Liver (tissue), 9 donors: ENCODE results near the gene MYBPH. TPM values are rescaled to one million over a fixed set of nuclear protein-coding genes. Genes with fewer than 3 reads are reported as not detected.

Experiments used
- DNase-seq: peaks from one replicate; pipeline ENCODE4 v3.0.0-alpha.2; 2017; ENCODE audit warnings: low spot score
- H3K27ac ChIP-seq, 2 donors: one replicate each; pipeline ENCODE4 v1.7.0; 2013; ENCODE audit warnings: inconsistent platforms in 2 of 2, low read length in 2 of 2, control low read depth in 1 of 2, low read depth in 1 of 2, mild to moderate bottlenecking in 1 of 2
- H3K27me3 ChIP-seq, 4 donors: one replicate each; pipeline versions ENCODE4 v1.6.1 to v1.7.0; 2013; ENCODE audit warnings: low read length in 3 of 4, inconsistent platforms in 1 of 4, mild to moderate bottlenecking in 1 of 4, moderate library complexity in 1 of 4; ENCODE audit not compliant: control insufficient read depth in 4 of 4, insufficient read depth in 4 of 4
- H3K36me3 ChIP-seq, 4 donors: one replicate each; pipeline versions ENCODE4 v1.6.1 to v1.7.0; 2013; ENCODE audit warnings: low read length in 3 of 4, mild to moderate bottlenecking in 3 of 4, low read depth in 1 of 4, moderate library complexity in 1 of 4; ENCODE audit not compliant: control insufficient read depth in 4 of 4, insufficient read depth in 3 of 4
- H3K4me1 ChIP-seq, 4 donors: one replicate each; pipeline versions ENCODE4 v1.6.1 to v1.7.0; 2013; ENCODE audit warnings: low read length in 3 of 4, mild to moderate bottlenecking in 3 of 4, moderate library complexity in 1 of 4; ENCODE audit not compliant: control insufficient read depth in 4 of 4, insufficient read depth in 4 of 4
- H3K4me3 ChIP-seq, 3 donors: one replicate each; pipeline versions ENCODE4 v1.6.1 to v1.7.0; 2013; ENCODE audit warnings: low read length in 3 of 3, control low read depth in 1 of 3, low read depth in 1 of 3, mild to moderate bottlenecking in 1 of 3
- H3K9ac ChIP-seq, 2 donors: one replicate each; pipeline ENCODE4 v1.7.0; 2013; ENCODE audit warnings: low read length in 2 of 2, mild to moderate bottlenecking in 2 of 2, moderate library complexity in 2 of 2, control low read depth in 1 of 2, low read depth in 1 of 2
- H3K9me3 ChIP-seq, 4 donors: one replicate each; pipeline versions ENCODE4 v1.6.1 to v1.7.0; 2013; ENCODE audit warnings: low read length in 3 of 4; ENCODE audit not compliant: control insufficient read depth in 4 of 4
- EGR1 ChIP-seq, 2 donors: IDR thresholded peaks; 2 replicates each; pipeline ENCODE4 v1.6.1; 2016 to 2018; ENCODE audit warnings: antibody characterized with exemption in 2 of 2, low read depth in 2 of 2
- FOXA1 ChIP-seq: IDR thresholded peaks from 2 replicates; pipeline ENCODE4 v1.6.1; 2016; ENCODE audit warnings: antibody characterized with exemption
- FOXA2 ChIP-seq: IDR thresholded peaks from 2 replicates; pipeline ENCODE4 v1.6.1; 2016; ENCODE audit warnings: antibody characterized with exemption
- GABPA ChIP-seq, 2 donors: IDR thresholded peaks in 1 of 2; conservative IDR thresholded peaks in 1 of 2; 2 replicates each; pipeline ENCODE4 v1.6.1; 2016; ENCODE audit warnings: antibody characterized with exemption in 2 of 2, mild to moderate bottlenecking in 1 of 2, moderate library complexity in 1 of 2
- HNF4A ChIP-seq, 2 donors: conservative IDR thresholded peaks; 2 replicates each; pipeline ENCODE4 v1.6.1; 2016; ENCODE audit warnings: antibody characterized with exemption in 2 of 2, mild to moderate bottlenecking in 2 of 2
- HNF4G ChIP-seq: IDR thresholded peaks from 2 replicates; pipeline ENCODE4 v1.6.1; 2016; ENCODE audit warnings: antibody characterized with exemption
- JUND ChIP-seq, 2 donors: IDR thresholded peaks; 2 replicates each; pipeline ENCODE4 v1.6.1; 2016; ENCODE audit warnings: antibody characterized with exemption in 2 of 2
- NR2F2 ChIP-seq: IDR thresholded peaks from 2 replicates; pipeline ENCODE4 v1.6.1; 2016; ENCODE audit warnings: antibody characterized with exemption
- REST ChIP-seq: IDR thresholded peaks from 2 replicates; pipeline ENCODE4 v1.6.1; 2016; ENCODE audit warnings: antibody characterized with exemption, mild to moderate bottlenecking
- SP1 ChIP-seq: IDR thresholded peaks from 2 replicates; pipeline ENCODE4 v1.6.1; 2018; ENCODE audit warnings: antibody characterized with exemption, mild to moderate bottlenecking
- TAF1 ChIP-seq: conservative IDR thresholded peaks from 2 replicates; pipeline ENCODE4 v1.6.1; 2016; ENCODE audit warnings: antibody characterized with exemption, mild to moderate bottlenecking
- YY1 ChIP-seq: IDR thresholded peaks from 2 replicates; pipeline ENCODE4 v1.6.1; 2016; ENCODE audit warnings: antibody characterized with exemption, mild to moderate bottlenecking
- ZBTB33 ChIP-seq: IDR thresholded peaks from 2 replicates; pipeline ENCODE4 v1.6.1; 2016; ENCODE audit warnings: antibody characterized with exemption
- WGBS: extraction: QIAGEN DNeasy Blood & Tissue Kit; methylation state at CpG from one replicate; pipeline ENCODE4 v1.1.7; 2013; 5-methylcytosine and 5-hydroxymethylcytosine counted together
- polyA plus RNA-seq, 2 donors: library from polyadenylated mRNA; stranded (reverse) in 1 of 2; unstranded in 1 of 2; fragments of 200-250 nt in 1 of 2; fragments of >200 nt in 1 of 2; fragmentation: Nextera tagmentation in 1 of 2; extraction: Ambion mirVana in 1 of 2; gene quantifications; one replicate each; pipeline versions ENCODE4 v1.2.1 to v1.2.3, GENCODE V29; 2013 to 2015
- total RNA-seq, 2 donors: library from RNA; depleted of rRNA; stranded (reverse); fragments of >200 nt; gene quantifications; one replicate each; pipeline ENCODE4 v1.2.3, GENCODE V29; 2014
- TF ChIP-seq, protein P1 (sequence below): fragments of 150-350 bp; IDR thresholded peaks from 2 replicates; pipeline ENCODE4 v1.5.1; 2017; ENCODE audit warnings: improper control_type of control experiment, low read depth, low read length; ENCODE audit not compliant: missing input control
- TF ChIP-seq, protein P2 (sequence below): IDR thresholded peaks from 2 replicates; pipeline ENCODE4 v1.6.1; 2016; ENCODE audit warnings: antibody characterized with exemption
- TF ChIP-seq, protein P3 (sequence below): IDR thresholded peaks from 2 replicates; pipeline ENCODE4 v1.6.1; 2016; ENCODE audit warnings: antibody characterized with exemption
- donor health status: healthy.
- donor health status: healthy.
- donor health status: healthy.
- donor health status: healthy.
- donor health status: healthy.

The MYBPH gene
- total and polyA plus RNA-seq, 4 donors = 0.09 TPM; not detected in 3

GRCh38 chr1:203196371-203196770 lies 20.7 kb upstream of the MYBPH start:
- peaks cover 0 to 13% (median 8%) of the 10 kb centered on the region in 4 donors for H3K4me1 ChIP-seq
- H3K36me3 ChIP-seq = no peaks in the 10 kb centered on the region
- no peak overlapping the region for H3K9ac ChIP-seq
- H3K9me3 ChIP-seq = no peaks in the 10 kb centered on the region
- no peak overlapping the region for H3K4me3 ChIP-seq
- WGBS = 97% methylated on average over 3 of the region's 3 CpGs
- DNase-seq = no peak
- no peak overlapping the region for H3K27ac ChIP-seq
- TF ChIP-seq, protein P1, sequence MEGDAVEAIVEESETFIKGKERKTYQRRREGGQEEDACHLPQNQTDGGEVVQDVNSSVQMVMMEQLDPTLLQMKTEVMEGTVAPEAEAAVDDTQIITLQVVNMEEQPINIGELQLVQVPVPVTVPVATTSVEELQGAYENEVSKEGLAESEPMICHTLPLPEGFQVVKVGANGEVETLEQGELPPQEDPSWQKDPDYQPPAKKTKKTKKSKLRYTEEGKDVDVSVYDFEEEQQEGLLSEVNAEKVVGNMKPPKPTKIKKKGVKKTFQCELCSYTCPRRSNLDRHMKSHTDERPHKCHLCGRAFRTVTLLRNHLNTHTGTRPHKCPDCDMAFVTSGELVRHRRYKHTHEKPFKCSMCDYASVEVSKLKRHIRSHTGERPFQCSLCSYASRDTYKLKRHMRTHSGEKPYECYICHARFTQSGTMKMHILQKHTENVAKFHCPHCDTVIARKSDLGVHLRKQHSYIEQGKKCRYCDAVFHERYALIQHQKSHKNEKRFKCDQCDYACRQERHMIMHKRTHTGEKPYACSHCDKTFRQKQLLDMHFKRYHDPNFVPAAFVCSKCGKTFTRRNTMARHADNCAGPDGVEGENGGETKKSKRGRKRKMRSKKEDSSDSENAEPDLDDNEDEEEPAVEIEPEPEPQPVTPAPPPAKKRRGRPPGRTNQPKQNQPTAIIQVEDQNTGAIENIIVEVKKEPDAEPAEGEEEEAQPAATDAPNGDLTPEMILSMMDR = no peak
- no peak for TF ChIP-seq FOXA1
- TF ChIP-seq REST = no peak
- TF ChIP-seq ZBTB33 = no peak
- no peak for TF ChIP-seq EGR1 (IDR thresholded peaks at IDR 0.05; ENCODE audit: low read depth in 2 of 2)
- TF ChIP-seq TAF1 = no peak
- TF ChIP-seq HNF4G = no peak
- no peak for TF ChIP-seq JUND (IDR thresholded peaks at IDR 0.05)
- no peak for TF ChIP-seq HNF4A (conservative IDR thresholded peaks at IDR 0.05)
- TF ChIP-seq YY1 = no peak
- no peak for TF ChIP-seq SP1
- TF ChIP-seq GABPA (IDR thresholded peaks at IDR 0.05 in 1 of 2, conservative IDR thresholded peaks at IDR 0.05 in 1 of 2) = no peak
- TF ChIP-seq FOXA2 = no peak
- TF ChIP-seq, protein P2, sequence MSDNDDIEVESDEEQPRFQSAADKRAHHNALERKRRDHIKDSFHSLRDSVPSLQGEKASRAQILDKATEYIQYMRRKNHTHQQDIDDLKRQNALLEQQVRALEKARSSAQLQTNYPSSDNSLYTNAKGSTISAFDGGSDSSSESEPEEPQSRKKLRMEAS = no peak
- H3K27me3 ChIP-seq = no peaks in the 10 kb centered on the region

DNA sequence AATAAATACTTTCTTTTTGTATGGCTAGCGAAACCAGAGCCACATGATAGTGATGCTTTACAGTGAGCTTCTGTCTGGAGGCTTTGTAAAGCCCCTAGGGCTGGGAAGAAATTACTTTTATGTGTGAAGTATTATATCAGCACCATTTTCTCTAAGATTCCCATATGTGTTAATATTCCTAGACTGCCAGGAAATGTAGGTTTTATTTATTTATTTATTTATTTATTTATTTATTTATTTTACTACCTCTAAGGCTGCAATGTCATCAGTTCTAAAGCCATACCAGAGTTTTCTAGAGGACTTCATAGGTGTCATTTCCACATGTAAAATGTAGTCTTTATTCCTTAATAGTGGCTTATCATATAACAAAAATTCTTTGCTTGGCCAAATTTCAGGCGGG lies 15.3 kb upstream of the MYBPH start:
- Histone ChIP-seq H3K27me3 (no peaks in the 10 kb centered on the region), H3K36me3 (no peaks in the 10 kb centered on the region), H3K4me3 (no peak overlapping the region), H3K9ac (no peak overlapping the region), H3K9me3 (no peaks in the 10 kb centered on the region), H3K4me1 (peaks cover 0 to 8% (median 2%) of the 10 kb centered on the region in 4 donors), H3K27ac (no peak overlapping the region)
- WGBS = 99% methylated on average over 2 of the region's 2 CpGs
- DNase-seq = no peak
- TF ChIP-seq HNF4G (no peak), REST (no peak), FOXA1 (no peak), HNF4A (conservative IDR thresholded peaks at IDR 0.05) (no peak), FOXA2 (no peak), NR2F2 (no peak), ZBTB33 (no peak)
- TF ChIP-seq, protein P3, sequence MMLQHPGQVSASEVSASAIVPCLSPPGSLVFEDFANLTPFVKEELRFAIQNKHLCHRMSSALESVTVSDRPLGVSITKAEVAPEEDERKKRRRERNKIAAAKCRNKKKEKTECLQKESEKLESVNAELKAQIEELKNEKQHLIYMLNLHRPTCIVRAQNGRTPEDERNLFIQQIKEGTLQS = no peak
- TF ChIP-seq, protein P2 = no peak
